Adipose tissue (tissue), 3 donors: ENCODE data around the gene SPO11. TPM values are rescaled to one million over a fixed set of nuclear protein-coding genes. Genes with fewer than 3 reads are reported as not detected.

ENCODE experiments used
- H3K27ac ChIP-seq: one replicate; pipeline ENCODE4 v1.5.1; 2013; ENCODE audit warnings: low read depth, low read length
- WGBS, 3 donors: extraction: QIAGEN DNeasy Blood & Tissue Kit; methylation state at CpG; one replicate each; pipeline ENCODE4 v1.1.7; 2013; 5-methylcytosine and 5-hydroxymethylcytosine counted together
- polyA plus RNA-seq, 3 donors: library from polyadenylated mRNA; stranded (reverse); fragments of 200-250 nt; gene quantifications; one replicate each; pipeline ENCODE4 v1.2.3, GENCODE V29; 2013
- donor health status: healthy with polysubstance abuse.
- donor health status: Bipolar disorder and iron deficiency.
- donor health status: healthy.

The SPO11 gene
- not detected for polyA plus RNA-seq

- WGBS, 3 donors, result 58 to 65% (median 61%) methylated on average over 40 of the region's 40 CpGs
- no peak within 1 kb of the TSS for H3K27ac ChIP-seq
These were observed at the start of gene SPO11 for GRCh38 chr20:57329608-57330221. SPO11 (plus strand) TSS chr20:57329803; CDS start chr20:57329868, 65 bp downstream.

- no peak overlapping the region for H3K27ac ChIP-seq
- 84 to 89% (median 88%) methylated on average over 10 of the region's 10 CpGs for WGBS, 3 donors
These were observed 49.4 kb upstream of the SPO11 start for GRCh38 chr20:57280221-57280620.

DNA sequence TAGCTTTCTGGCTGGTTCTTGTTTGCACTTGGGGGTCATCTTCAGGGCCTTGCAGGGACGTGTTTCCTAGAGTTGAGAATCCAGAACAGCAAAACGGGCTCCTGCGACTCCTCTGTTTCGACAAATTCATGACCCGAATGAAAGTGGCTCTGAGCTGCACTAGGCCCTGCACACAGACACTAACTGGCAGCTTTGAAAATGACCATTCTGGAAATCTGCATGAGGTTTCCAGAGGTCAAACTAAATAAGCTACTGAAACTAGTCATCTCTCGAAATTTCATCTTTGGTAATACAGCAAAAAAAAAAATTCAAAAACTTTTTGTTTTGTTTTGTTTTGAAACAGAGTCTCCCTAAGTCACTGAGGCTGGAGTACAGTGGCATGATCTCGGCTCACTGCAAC is 47.7 kb upstream of the SPO11 start:
- WGBS, 3 donors, result 81 to 83% (median 82%) methylated on average over 7 of the region's 7 CpGs
- H3K27ac ChIP-seq, result no peak overlapping the region

DNA sequence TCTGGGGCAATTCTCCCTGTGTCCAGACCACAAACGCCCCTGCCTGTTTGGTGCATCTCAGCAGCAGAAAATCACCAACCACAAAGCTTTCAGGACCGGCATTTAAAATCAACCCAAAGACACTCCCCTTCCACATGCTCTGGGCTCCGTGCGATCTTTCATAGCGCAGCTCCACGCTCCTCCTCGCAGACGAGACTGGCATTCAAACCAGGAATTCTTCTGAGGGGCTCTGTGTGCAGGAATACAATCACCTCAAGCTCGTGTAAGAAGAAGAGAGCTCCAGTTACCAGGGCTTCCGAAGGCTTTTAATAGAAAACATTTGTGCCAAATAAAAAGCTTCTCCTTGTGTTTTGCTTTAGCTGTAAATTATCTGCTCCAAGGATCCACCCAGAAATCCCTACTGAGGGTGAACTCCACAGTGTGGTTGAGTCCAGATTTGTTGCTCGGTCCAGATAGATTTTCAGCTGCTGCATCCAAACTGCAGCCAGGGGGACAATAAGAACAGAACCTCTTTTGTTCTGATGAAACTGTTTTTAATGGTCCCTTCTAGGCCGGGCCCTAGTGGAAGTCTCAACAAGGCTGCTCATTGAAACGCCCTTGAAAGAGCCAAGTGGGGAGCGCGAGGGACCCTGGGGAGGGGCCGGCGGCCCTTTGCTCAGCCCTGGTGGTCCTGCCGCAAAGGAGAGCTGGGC is 46.8 kb upstream of the SPO11 start:
- 27 to 48% (median 33%) methylated on average over 18 of the region's 18 CpGs for WGBS, 3 donors
- H3K27ac ChIP-seq, result no peak overlapping the region

DNA sequence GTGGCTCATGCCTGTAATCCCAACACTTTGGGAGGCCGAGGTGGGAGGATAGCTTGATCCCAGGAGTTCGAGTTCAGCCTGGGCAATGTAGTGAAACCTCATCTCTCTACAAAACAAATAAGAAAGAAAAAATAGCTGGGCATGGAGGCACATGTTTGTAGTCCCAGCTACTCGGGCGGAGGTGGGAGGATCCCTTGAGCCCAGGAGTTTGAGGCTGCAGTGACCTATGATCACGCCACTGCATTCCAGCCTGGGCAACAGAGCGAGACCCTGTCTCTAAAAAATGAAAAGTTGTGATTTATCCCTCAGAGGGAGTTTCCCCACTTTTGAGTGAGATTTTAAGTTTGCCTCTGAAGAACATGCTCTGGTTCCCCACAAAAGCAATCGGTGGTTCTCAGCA is 45.7 kb upstream of the SPO11 start:
- 77 to 81% (median 80%) methylated on average over 7 of the region's 7 CpGs for WGBS, 3 donors
- no peak overlapping the region for H3K27ac ChIP-seq

DNA sequence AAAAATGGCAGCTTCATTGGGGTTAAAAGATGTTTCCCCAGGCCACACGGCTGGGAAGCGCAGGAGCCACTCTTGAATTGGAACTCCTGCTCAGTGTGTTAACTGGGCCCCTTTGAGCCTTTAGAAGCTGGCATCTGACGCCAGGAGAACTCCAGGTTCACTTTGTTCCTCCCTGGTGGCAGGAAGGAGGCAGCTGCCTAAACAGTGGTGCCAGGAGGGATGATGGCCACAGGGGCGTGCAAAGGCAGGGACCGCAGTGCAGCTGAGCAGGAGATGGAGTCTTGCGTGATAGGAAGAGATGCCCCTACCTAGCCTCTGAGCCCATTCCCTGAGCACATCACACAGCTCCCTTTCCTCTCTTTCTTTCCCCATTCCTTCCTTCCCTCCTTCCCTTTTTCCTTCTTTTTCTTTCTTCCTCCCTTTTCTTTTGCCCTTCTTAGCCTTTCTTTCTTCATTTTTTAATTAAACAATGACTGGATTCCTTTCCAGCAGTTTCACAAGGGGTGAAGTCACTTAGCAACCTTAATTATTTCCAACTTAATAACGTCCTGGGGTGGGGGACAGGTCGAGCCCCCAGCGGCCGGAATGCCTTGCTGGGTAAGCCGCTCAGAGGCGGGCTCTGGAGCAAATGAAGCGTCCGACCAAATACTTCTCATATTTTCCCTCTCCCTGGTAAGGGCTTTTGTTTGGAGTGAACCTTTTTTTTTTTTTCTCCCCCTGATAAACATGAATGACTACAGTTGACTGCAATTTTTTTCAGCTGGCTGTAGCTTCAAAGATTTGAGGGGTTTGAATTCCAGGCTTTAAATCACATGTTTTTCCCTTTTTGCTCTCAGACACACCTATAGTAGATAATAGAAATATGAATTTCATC is 42.4 kb upstream of the SPO11 start:
- H3K27ac ChIP-seq, result no peak overlapping the region
- WGBS, 3 donors, result 35 to 49% (median 48%) methylated on average over 14 of the region's 14 CpGs

DNA sequence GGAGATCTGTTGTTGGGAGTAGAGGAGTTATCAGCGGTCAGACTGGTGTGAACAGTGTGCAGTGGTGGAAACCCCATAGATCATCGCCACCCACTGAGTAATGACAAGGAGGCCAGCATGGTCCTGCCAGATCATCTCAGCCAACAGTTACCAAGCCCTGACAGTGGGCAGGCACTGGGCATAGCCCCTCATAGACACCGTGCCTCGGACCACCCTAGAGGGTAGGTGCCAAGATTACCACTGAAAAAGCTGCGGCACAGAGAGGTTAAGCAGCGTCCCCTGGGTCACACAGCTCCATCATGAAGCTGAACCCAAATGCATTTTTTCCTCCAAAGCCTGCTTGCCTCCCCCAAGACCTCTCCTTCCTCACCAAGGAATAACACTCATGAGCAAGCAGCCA is 41.7 kb upstream of the SPO11 start:
- no peak overlapping the region for H3K27ac ChIP-seq
- WGBS, 3 donors, result 50 to 62% (median 58%) methylated on average over 6 of the region's 6 CpGs

- no peak overlapping the region for H3K27ac ChIP-seq
- WGBS, 3 donors, result 31 to 36% (median 34%) methylated on average over 16 of the region's 16 CpGs
These were observed 40.8 kb upstream of the SPO11 start for GRCh38 chr20:57288651-57289277.

GRCh38 chr20:57289391-57290177 is 40.0 kb upstream of the SPO11 start:
- no peak overlapping the region for H3K27ac ChIP-seq
- 49 to 65% (median 50%) methylated on average over 8 of the region's 8 CpGs for WGBS, 3 donors

- WGBS, 3 donors, result 55 to 75% (median 62%) methylated on average over 5 of the region's 5 CpGs
- H3K27ac ChIP-seq, result no peak overlapping the region
These were observed 39.5 kb upstream of the SPO11 start for GRCh38 chr20:57290178-57290484.

DNA sequence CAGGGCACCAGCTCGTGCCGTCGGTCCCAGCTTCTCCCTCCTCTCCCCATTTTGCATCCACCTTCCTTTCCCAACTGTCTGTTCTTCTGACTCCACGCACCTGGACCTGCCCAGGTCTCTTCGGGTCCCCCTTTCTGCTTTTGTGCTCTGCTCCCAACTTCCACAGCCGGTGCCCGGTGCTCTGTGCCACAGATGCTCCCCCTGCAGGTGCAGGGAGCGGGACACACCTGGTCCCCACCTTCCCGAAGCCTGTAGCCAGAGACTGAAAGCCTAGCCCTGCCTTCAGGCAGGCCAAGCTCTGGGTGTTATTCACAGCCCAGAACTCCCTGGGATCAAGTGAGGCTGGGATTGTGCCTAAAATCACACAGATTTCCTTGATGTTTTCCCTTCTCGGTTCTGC is 38.6 kb upstream of the SPO11 start:
- H3K27ac ChIP-seq, result no peak overlapping the region
- WGBS, 3 donors, result 45 to 71% (median 64%) methylated on average over 10 of the region's 10 CpGs

DNA sequence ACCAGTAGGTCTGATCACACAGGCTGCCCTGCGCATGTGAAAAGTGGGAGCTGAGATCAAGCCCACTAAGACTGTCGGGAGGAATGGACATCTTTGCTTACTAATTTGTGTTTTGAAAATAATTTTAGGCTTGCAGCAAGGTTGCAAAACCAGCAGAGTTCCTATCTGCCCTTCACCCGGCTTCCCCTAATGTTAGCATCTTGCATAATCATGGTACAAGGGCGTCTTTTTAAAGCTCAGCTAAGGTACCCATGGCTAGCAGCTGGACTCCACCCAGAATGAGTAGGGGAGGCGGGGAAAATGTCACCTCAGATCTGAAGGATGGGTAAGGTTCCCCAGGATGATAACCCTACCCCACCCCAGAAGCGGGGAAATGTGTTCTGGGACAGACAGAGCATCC is 37.9 kb upstream of the SPO11 start:
- H3K27ac ChIP-seq, result no peak overlapping the region
- 78 to 87% (median 85%) methylated on average over 6 of the region's 6 CpGs for WGBS, 3 donors

GRCh38 chr20:57292611-57293010 is 37.0 kb upstream of the SPO11 start:
- whole genome bisulfite sequencing, 3 donors, result 72 to 96% (median 82%) methylated on average over 2 of the region's 2 CpGs
- H3K27ac ChIP-seq, result no peak overlapping the region

DNA sequence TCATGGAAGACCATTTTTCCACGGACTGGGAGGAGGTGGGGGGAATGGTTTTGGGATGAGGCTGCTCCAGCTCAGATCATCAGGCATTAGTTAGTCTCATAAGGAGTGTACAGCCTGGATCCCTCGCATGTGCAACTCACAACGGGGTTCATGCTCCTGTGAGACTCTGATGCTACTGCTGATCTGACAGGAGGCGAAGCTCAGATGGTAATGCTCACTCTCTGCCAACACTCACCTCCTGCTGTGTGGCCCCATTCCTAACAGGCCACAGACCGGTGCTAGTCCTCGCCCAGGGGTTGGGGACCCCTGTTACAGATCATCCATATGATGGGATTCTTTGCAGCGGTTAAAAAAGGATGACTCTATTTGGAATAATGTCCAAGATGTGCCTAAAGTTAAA is 35.6 kb upstream of the SPO11 start:
- 73 to 80% (median 80%) methylated on average over 7 of the region's 7 CpGs for WGBS, 3 donors
- no peak overlapping the region for H3K27ac ChIP-seq

- no peak overlapping the region for H3K27ac ChIP-seq
- WGBS, 3 donors, result 64 to 70% (median 68%) methylated on average over 3 of the region's 3 CpGs
These were observed 35.1 kb upstream of the SPO11 start for GRCh38 chr20:57294550-57294949.

DNA sequence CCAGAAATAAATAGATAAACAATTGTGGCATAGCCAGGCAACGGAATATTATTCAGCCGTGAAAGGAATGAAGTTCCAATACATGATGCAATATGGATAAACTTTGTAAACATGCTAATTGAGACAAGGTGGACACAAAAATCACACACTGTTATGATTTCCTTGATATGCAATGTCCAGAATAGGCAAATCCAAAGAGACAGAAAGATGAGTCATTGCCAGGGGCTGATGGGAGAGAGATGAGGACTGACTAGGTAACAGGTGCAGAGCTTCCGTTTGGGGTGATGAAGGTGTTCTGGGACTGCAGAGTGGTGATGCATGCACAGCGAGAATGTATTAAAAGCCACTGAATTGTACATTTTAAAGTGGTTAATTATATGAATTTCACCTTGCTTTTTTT is 31.1 kb upstream of the SPO11 start:
- H3K27ac ChIP-seq, result no peak overlapping the region
- 80 to 85% (median 84%) methylated on average over 4 of the region's 4 CpGs for WGBS, 3 donors

DNA sequence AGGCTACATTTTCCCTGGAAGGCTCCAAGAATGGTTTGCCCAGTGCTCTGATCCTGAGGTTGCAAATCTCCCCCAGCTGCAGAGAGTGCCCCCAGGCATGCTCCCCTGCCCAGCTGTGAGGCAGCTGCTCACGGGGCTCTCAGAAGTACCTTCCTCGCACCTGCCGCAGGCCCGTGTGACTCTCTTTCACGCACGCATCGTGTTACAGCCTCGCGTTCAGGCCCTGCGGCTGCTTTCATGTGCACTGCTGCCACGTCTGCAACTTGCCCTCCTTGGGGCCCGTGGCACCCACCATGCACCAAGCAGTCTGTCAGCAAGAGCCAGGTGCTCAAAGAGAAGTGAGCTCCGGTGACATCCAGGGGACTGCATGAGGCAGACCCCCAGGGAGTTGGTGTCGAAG is 28.6 kb upstream of the SPO11 start:
- H3K27ac ChIP-seq, result no peak overlapping the region
- 69 to 70% (median 70%) methylated on average over 14 of the region's 14 CpGs for WGBS, 3 donors

- H3K27ac ChIP-seq, result no peak overlapping the region
- WGBS, 3 donors, result 63 to 89% (median 88%) methylated on average over 5 of the region's 5 CpGs
These were observed 22.9 kb upstream of the SPO11 start for GRCh38 chr20:57306747-57307146.
